GM18502 (cell line): ENCODE measurements around the gene TAF1C.

Experiments used
- ATAC-seq: cut with Tn5 transposase; IDR thresholded peaks from one replicate; pipeline ENCODE4 v1.9.1; 2021; ENCODE audit warnings: mild to moderate bottlenecking; ENCODE audit not compliant: unreplicated experiment, poor library complexity

TAF1C gene

DNA sequence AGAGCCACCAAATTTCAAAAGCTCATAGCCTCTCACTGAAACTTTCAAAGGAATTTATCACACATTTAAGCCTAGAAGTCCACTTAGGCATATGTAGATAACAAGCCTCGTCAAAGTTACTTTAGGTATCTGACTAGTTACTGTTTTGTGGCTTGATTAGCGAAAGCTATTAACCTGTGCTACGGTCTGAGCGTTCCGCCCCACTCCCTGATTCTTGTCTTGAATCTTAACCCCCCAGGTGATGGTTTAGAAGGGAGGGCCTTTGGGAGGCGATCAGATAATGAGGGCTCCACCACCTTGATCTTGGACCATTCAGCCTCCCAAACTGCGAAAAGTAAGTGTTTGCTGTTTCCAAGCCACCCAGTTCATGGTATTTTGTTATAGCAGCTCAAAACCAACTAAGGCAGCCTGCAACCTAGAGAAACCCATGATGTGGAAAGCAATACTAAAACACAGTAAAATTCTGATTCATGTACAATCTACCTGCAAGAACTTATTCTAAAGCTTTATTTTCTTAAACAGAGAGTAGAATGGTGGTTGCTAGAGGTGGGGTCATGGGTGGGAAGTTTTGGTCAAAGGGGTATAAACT, 49.0 kb downstream of the TAF1C start:
- no peak for ATAC-seq

DNA sequence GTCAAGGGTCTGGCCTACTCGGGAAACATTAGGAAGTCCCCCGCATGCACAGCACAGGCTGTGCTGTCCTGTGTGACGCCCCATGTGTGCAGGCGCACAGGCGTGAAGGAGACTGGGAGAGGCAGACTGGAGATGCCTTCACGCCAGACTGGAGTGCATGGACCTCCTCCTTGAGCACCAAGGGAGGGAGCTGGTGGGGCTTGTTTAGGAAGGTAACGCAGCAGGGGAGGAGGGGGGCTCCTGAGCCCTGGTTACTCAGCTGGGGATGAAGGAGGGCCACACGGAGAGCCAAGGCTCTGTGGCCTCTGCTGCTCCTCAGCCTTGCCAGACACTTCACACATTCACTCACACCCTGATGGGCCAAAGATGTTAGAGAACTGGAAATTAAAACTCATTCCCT, 49.6 kb downstream of the TAF1C start:
- ATAC-seq: no peak

GRCh38 chr16:84136331-84137125, 50.3 kb downstream of the TAF1C start:
- no peak for ATAC-seq

DNA sequence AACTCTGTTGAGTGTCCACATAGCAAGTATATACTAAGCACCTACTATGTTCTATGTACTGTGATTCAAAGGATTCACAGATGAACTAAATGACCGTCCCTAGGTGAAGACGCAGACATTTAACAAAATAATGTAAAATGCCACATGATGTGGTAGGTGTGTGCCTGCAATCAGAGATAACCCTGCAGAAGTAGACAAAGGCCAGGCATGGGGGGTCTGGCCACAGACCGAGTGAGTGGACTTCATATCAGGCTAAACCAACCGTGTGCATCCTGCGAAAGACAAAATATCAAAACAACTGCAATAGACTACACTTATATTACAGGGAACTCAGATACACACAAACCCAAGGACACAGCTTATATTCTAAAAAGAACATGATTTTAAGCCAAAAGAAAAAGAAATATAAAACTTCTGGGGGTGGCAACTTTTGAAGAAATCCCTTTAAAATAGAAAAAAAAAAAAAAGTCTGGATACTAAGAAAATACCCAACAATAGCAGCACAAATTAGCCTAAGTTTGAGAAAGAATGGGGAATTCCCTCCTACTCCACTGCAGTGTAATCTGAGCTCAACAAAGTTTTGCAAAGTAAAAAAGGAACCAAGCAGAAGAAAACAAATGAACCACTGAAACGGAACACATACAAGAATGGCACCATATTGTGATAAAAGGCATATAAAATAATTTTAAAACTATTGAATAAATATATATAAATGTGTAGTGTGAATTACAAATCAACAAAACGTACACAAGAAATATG, 54.2 kb downstream of the TAF1C start:
- ATAC-seq: no peak

GRCh38 chr16:84131117-84131516, 55.7 kb downstream of the TAF1C start:
- ATAC-seq: no peak
